ENCODE data around the gene NFATC3.

DNA sequence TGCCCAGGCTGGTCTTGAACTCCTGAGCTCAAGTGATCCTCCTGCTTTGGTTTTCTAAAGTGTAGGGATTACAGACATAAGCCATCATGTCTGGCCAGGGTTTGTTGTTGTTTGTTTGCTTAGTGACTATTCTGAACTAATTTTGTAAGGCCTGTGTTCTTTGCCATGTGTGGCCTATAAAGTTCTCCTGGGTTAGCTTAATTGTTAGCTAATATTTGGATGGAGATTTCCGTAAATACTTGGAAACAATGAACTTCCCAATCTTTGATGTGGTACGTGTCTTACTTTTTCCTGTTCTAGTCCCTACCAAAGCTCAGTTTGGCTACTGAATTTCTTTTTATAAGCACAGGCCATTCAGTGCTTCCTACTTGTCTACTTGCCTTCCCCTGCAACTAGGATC, 37.2 kb upstream of the NFATC3 start:
- TF ChIP-seq, protein P1, sequence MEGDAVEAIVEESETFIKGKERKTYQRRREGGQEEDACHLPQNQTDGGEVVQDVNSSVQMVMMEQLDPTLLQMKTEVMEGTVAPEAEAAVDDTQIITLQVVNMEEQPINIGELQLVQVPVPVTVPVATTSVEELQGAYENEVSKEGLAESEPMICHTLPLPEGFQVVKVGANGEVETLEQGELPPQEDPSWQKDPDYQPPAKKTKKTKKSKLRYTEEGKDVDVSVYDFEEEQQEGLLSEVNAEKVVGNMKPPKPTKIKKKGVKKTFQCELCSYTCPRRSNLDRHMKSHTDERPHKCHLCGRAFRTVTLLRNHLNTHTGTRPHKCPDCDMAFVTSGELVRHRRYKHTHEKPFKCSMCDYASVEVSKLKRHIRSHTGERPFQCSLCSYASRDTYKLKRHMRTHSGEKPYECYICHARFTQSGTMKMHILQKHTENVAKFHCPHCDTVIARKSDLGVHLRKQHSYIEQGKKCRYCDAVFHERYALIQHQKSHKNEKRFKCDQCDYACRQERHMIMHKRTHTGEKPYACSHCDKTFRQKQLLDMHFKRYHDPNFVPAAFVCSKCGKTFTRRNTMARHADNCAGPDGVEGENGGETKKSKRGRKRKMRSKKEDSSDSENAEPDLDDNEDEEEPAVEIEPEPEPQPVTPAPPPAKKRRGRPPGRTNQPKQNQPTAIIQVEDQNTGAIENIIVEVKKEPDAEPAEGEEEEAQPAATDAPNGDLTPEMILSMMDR (IDR thresholded peaks at IDR 0.05), result no peak
- no peak for TF ChIP-seq EZH2 (IDR thresholded peaks at IDR 0.05; ENCODE audit: borderline replicate concordance, insufficient read depth, low read depth, low read length, poor library complexity, severe bottlenecking)

Data from B cell (primary cell).